ENCODE data around the gene MLC1. TPM values are rescaled to one million over a fixed set of nuclear protein-coding genes. Genes with fewer than 3 reads are reported as not detected.

Gene MLC1
- total RNA-seq, 1 donor from 2014 or later: 3.1 TPM

DNA sequence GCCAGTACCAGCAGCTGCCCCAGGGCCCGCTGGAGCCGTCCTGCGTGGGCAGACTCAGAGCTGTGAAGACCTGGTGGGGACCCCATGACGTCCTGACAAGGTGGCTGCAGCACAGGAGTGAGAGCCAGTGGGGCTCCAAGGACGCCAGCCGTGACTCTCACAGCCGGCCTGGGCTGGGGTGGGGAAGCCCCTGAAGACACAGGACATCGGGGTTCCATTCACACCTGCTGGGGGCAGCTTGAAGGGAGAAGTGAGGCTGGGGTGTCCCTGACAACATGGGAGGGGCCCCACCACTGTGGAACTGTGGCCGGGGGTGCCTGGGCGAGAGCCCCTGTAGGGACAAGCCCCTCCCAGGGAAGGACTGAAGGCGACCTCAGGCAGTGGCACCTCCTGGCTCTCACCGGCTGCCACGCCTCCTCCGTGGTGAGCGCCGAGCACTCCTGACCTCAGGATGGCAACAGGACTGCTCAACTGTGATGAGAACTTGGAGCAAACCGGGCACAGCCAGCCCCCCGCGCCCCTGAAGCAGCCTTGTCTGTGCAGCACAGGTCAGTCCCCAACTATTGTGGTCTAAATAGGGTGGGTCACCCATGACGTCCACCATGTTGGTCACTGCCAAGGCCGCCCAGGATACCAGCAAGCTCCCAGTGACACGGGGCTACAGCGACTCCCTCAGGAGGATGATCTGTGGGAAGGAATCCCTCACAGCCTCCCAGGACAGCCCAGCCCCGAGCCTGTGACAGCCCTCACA, 49.9 kb downstream of the MLC1 start:
- no peak for DNase-seq

DNA sequence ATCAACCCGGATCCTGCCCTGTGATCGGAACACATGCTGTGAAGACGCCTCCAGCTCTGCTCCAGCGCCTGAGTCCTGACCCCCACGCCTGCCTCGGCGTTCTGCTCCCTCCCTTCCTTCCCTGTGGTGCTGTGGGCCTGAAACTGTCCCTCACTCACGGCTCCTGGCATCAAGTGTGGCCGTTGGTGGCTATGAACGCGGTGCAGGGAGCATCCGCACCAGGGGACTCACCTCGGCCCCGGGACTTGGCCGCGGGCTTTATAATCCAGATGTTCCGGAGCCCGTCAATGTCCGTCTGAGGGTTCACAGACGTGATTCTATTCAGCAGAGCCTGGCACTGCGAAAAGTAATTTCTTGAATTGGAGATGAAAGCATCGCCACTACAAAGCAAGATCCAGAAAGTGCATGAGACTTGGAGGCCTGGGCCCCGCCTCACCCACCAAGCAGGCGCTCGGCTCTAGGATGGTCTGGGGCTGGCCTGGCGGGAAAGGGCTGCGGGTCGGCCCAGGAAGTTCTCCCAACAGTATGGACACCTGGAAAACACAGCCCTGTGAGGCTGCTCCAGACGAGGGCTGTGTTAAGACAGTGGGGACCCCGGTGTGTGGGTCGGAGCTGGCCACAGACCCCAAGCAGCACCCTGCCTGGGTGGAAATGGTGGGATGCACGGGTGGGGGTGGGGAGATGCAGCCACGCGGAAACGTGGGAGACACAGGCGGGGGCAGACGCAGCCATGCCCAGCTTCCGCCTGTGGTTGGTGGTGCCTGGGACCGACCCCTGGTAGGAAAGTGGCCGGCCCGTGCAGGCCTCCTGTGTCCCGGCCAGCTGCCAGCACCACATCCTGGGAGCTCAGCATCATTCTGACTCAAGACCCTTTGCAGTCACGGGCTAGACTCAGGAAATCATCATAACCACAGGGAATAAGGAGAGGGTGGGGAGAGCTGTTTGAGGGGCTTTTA, 50.8 kb downstream of the MLC1 start:
- no peak for DNase-seq

DNA sequence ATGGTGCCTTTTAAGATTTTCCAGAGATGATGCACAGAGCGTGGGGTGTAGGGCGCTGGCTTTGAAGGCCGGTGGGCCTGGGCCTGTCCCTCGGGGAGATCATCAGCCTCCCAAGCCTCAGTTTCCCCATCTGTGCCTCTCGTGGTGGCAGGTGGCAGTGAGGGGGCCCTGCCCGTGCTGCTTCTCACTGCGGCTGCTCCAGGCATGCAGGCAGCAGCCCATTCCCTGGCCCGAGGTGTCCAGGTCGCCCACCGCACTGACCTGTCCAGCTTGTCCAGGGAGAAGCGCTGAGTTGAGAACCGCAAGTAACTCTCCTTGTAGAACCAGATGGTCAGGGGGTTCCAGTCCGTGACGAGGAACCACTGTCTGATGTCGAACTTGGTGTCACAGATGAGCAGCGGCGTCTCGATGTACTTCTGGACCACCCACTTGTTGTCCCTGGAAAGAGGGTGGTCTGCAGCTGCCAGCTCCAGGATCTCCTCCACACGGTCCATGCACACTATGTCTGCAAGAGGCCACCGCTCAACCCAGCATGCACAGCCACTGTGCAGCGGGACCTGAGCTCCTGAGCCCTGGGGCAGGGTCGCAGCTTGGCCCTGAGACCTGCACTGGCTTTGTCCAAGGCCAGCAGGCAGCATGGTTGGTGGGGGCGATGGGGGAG, 52.2 kb downstream of the MLC1 start:
- no peak for DNase-seq

DNA sequence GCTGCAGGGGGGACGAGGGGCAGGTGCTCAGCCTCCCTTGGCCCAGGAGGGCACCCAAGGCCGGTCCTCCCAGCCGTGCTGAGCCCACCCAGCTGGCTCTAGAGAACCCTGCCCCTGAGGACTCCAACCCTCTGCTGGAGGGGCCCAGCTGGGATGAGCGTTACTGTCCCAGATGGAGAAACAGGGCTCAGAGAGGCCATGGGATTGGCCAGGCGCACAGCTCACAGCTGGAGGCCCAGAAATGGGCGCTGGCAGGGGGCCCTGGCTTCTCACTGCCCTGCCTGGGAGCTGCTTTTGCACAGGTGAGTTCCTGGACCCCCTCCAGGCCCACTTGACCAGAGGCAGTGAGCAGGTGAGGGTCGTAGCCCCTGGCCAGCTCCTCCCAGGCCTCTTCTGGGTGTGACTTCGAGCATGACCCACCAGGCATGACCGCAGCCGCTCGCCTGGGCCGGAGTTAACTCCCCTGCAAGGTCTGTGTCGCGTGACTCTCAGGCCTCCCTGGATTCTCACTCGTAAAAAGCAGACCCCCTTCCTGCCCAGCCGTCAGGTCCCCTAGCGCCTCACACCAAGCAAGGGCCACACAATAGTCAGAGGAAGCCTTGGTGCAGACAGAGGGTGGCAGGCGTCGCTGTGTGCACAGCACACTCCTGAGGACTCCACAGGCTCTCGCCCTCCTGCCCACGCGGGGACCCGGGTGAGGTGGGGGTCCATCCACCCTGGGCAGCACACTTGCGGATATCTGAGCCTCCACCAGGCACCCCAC, 52.9 kb downstream of the MLC1 start:
- no peak for DNase-seq

DNA sequence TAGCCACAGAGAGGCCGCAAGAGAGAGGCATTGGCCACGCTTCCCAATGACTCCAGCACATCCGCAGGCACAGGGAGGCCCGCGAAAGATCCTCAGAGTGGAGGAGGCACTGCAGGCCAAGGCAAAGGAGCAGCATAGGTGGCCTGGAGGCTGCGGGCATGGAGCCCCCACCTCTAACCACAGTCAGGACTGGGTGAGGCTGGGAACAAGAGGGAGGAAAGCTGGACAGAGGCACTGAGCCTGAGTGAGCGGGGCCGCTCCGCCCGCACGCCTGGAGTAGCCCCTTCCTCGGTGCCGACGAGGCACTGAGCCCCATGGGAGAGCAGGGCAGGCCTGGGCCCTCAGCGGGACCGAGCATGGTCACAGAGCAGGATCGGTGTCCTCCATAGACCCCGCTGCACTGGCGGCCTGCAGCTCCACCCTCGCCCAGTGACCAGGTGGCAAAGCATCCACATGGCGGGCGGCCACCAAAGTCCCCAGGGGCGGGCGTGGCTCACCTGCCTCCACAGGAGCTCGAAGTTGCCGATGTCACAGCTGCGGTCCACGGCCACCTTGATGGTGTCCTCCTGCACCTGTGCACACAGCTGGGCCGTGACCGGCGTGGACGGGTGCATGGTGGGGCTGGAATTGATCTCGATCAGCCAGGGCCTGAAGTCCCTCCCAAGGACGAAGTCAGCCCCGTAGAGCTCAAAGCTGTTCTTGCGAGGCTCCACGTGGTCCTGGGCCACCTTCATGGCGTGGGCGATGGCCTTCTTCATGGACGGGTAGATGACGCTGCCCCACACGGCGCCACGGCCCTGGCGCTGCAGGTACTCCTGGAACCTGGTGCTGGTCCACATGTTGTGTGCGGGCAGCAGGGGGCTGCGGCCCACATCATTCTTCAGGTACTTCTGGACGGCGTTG, 53.8 kb downstream of the MLC1 start:
- DNase-seq: no peak

DNA sequence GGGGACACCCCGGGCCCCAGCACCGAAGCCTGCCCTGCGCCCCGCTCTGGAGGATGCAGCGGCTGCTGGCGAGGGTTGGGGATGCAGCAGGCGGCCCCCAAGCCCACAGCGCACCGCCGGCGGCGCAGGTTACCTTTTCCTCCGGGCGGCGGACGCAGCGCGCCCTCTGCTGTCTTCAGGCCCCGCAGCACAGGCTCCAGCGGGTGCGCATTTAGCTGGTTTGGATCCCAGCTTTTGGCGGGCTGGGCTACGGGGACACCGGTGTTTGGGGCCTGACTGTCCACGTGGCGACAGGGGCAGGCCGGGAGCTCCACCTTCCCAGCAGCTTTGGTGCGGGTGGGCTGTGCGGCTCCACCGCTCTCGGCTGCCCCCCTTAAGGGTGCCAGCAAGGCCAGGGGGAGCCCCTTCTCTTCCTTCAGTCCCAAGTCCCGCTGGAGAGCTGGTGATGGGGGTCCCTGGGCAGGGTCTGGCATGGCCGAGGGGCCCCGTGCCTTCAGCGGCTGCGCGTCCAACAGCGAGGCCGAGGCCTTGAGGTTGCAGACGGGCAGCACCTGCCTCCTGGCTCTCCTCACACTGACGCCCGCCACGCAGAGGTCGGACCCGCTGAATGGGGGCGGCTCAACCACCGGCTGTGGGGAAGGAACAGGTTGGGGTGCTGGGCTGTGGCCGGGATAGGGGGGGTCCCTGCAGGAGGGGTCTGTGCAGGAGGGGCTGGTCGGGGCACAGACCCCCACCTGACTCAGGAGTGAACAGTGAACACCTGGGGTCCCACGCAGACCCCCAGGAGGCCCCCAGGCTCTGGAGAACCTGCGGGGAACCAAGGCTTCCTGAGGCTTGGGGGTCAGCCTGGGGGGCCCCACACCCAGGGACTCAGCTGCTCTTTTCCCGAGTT, 54.7 kb downstream of the MLC1 start:
- peak; percentile 3 for DNase-seq

DNA sequence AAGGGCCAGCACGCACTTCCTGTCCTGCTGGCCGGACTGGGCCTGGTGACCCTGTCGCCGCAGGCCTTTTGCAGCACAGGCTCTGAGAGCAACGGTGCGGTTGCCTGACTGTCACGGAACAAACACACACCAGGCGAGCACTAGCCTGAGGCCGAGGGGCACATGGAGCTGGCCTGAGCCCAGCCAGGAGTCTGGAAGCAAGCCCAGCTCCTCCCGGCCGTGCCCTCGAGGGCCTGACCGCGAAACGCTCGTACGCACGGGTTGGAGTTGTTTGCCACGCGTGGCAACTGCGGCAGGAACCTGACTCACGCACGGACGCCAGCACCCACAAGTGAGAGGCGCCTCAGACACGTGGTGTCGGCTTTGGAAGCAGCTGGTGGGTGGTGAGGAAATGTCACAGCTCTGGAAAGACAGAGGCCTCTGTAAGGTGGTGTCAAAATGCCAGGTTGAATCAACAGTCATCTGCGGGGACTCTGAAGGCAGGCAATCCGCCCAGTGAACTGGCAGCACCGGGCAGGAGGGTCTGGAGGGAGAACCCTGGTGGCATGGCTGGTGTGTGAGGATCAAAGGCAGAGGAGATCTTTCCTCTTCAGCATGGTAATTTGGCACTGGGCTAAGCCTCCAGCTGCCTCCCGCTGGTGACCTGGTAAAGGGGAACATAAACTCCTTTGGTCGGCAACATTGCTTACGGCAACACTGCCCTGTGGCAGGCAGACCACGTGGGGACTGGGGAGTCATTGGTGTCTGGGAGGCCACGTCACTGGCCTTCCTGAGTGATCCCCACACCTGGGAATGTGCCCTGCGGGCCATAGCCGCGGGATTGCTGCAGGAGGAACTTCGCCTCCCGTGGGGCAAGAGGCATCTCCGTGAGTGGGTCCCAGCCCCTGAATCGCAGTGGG, 57.3 kb downstream of the MLC1 start:
- peak; percentile 2 for DNase-seq

DNA sequence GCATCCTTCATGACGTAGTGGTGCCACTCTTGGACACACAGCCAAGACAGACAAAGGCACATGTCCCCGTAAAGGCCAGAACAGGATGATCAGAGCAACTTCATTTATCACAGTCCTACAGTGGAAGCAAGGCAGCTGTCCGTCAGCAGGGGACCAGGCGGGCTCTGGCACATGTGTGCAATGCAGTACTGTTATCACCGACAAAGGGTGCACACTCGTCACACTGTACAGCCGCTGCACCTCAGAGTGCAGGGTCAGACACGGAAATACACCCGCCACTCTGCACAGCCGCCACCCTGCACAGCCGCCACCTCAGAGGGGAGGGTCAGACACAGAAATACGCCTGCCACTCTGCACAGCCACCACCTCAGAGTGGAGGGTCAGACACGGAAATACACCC, 59.2 kb downstream of the MLC1 start:
- DNase-seq: no peak

DNA sequence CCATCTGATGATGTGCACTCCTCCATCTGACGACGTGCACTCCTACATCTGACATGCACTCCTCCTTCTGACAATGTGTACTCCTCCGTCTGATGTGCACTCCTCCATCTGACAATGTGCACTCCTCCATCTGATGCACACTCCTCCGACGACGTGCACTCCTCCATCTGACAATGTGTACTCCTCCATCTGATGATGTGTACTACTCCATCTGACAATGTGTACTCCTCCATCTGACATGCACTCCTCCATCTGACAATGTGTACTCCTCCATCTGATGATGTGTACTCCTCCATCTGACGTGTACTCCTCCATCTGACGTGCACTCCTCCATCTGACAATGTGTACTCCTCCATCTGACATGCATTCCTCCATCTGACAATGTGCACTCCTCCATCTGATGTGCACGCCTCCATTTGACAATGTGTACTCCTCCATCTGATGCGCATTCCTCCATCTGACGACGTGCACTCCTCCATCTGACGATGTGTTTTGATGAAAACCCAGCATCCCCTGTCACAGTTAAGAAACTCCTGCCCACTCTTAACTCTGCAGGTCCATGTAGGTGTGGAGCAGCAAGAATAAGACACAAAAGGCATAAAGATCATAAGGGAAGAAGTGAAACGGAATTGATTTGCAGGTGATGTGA, 62.9 kb downstream of the MLC1 start:
- DNase-seq: no peak

DNA sequence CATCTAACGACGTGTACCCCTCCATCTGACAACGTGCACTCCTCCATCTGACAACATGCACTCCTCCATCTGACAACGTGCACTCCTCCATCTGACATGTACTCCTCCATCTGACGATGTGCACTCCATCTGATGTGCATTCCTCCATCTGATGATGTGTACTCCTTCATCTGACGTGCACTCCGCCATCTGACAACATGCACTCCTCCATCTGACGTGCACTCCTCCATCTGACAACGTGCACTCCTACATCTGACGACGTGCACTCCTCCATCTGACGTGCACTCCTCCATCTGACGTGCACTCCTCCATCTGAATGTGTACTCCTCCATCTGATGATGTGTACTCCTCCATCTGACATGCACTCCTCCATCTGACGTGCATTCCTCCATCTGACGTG, 64.6 kb downstream of the MLC1 start:
- no peak for DNase-seq

DNA sequence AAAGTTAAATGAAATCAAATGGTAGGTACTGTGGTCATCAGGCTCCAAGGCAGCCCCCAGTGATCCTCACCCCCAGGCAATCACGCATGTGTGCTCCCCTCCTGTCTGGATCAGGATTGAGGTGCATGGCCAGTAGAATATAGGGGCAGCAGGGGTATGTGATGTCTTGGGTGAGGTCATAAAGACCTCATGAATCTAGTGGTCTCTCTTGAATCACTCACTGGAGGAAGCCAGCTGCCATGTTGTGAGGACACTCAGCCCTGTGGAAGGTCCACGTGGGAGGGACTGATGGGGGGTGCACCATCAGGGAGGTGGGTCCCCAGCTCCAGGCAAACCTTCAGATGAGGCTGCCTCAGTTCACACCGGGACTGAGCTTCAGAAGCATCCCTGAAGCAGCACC, 65.9 kb downstream of the MLC1 start:
- no peak for DNase-seq

DNA sequence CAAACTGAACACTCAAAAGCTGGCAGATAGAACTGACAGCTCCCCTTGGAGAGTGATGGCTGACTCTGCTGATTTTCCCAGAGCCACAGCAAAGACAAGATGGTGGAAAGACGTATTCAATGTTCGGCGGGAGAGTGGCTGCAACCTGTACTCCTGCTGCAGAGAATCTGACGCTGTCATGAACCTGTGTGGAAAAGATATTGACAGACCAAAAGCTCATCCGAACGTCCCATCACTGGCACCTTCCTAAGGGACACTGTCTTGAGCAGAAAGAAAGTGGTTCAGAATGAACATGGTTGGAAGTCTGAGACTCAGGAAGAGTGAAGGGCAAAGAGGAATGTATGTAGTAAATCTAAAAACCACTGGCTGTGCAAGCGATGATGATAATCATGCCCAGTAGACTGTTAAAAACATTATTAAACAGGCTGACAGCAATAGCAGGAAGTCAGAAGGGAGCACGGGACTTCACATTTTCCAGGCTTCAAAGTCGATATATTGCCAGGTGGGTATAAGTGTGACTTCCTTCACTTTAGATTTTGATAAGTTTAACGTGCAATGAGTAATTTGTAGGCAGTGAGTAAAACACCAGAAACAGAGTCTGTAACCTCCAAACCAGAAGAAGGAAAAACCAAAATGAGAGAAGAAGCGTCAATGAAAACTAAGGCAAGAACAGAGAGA, 66.5 kb downstream of the MLC1 start:
- no peak for DNase-seq

DNA sequence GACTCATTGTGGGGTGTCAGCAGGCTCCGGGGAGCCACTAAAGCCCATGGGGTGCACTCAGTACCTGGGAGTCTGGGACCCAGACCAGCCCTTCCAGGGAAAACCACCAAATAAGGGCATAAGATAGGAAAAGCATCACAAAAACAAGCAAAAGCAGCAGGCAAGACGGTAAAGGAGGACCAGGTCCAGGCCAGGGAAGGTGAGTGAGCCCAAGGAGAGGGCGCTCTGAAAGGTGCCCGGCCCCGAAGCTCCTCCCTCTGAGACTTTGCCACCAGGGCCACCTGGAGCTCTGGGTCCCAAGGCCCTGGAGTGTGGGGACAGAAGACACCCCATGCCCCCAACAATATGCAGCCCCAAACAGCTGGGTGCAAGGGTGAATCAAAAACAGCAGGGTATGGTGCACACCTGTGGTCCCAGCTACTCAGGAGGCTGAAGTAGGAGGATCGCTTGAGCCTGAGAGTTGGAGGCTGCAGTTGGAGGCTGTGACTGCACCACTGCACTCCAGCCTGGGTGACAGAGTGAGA, 67.5 kb downstream of the MLC1 start:
- DNase-seq: no peak

DNA sequence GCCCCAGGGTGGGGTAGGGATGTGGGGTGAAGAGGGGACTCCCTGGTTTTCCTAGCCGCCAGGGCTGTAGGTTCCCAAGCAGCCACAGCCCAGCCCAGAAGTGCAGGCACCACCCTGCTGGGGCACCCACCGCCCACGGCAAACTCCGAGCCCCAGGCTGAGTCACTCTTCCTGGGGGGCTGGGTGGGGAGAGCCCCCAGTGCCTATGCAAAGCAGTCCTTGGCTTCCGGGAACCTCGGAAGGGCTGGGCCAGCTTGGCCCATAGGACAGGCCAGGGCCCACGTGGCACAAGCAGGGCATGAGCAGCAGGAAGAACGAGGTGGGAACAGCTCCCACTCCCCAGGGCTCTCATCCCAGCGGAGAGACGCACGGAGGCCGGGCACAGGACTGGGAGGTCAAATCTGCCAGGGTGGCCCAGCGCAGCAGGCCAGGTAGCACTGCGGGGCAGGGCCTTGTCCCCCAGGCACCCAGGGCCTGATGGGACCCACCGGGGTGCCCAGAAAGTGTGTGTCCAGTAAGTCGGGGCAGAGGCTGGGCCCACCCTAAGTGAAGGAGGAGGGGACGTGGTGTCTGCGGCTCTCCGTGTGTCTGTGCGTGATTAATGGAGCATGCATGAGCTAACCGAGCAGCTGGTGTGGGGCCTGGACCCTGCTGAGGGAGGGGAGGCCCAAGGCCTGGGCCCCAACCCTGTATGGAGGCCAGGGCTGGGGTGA, 68.1 kb downstream of the MLC1 start:
- no peak for DNase-seq

DNA sequence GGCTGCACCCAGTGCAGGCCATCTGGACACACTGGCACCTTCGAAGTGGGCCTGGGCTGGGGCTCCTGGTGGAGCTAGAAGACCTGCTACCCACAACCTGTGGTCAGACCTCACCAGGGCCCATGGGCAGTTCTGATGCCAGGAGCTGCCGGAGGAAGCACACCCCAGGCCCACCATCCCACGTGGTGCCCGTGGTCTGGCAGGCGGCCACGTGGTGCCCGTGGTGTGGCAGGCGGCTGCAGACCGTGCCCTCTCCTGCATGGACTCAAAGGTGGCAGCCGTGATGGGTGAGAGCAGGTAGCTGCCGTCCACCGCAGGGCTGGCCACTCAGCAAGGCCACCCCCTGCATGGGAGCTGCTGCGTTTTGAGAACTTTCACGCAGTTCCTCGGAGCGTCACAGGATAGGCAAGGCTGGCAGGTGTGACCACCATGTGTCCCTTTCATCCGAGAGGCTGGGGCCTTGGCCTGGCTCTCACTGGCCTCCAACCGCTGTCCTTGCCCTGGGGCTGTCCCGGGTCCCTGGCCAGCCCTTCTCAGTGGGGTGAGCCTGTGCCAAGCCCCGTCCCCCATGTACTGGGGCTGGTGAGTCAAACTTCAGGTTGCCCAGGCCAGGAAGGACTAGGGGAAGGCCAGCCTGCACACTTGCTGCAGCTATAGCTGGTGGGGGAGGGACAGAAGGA, 68.8 kb downstream of the MLC1 start:
- no peak for DNase-seq

All from skin of body (tissue), 2 donors.